Gastroesophageal sphincter (tissue), 4 donors: Measurements from ENCODE around the gene MBD6. TPM values are rescaled to one million over a fixed set of nuclear protein-coding genes. Genes with fewer than 3 reads are reported as not detected.
"Not testable (repeated sequence)": the region's sequence is repeated elsewhere in the genome, so short reads cannot be mapped to it uniquely, and the experiment has no call there.

Source experiments
- ATAC-seq: fragments of 150-250 bp; one replicate; pipeline ENCODE4 v1.9.1; 2016; ENCODE audit warnings: mild to moderate bottlenecking, moderate library complexity
- H3K27ac ChIP-seq, 4 donors: fragments of 200-600 bp; sonication (generic) in 3 of 4; 1 replicate in 3 of 4; 2 replicates in 1 of 4; pipeline ENCODE4 v1.5.1; 2016 to 2019
- H3K27me3 ChIP-seq: fragments of 200-600 bp; sonication (generic); one replicate; pipeline ENCODE4 v1.5.1; 2019
- H3K36me3 ChIP-seq, 2 donors: fragments of 200-600 bp; sonication (generic); one replicate each; pipeline ENCODE4 v1.5.1; 2019; ENCODE audit warnings: control low read depth in 1 of 2
- H3K4me1 ChIP-seq, 3 donors: fragments of 200-600 bp; sonication (generic); 1 replicate in 2 of 3; 2 replicates in 1 of 3; pipeline ENCODE4 v1.5.1; 2016 to 2019; ENCODE audit warnings: control low read depth in 2 of 3
- H3K4me3 ChIP-seq, 2 donors: fragments of 200-600 bp; sonication (generic); one replicate each; pipeline ENCODE4 v1.5.1; 2019; ENCODE audit warnings: mild to moderate bottlenecking in 1 of 2, moderate library complexity in 1 of 2
- H3K9me3 ChIP-seq, 3 donors: fragments of 200-600 bp; sonication (generic); one replicate each; pipeline ENCODE4 v1.5.1; 2017 to 2019; ENCODE audit warnings: control low read depth in 2 of 3
- EP300 ChIP-seq: sonication (generic); formaldehyde crosslinking; IDR thresholded peaks from one replicate; pipeline ENCODE4 v1.6.1; 2017; ENCODE audit warnings: antibody characterized with exemption, mild to moderate bottlenecking
- POLR2A ChIP-seq, 2 donors: fragments of 450-650 bp; IDR thresholded peaks; one replicate each; pipeline ENCODE4 v1.6.1; 2017; ENCODE audit warnings: antibody characterized with exemption in 2 of 2, mild to moderate bottlenecking in 2 of 2, moderate library complexity in 1 of 2
- POLR2AphosphoS5 ChIP-seq: sonication (generic); formaldehyde crosslinking; IDR thresholded peaks from one replicate; pipeline ENCODE4 v1.6.1; 2017; ENCODE audit warnings: antibody characterized with exemption
- WGBS, 2 donors: methylation state at CpG; one replicate each; pipeline ENCODE4 v1.1.5; 2018; ENCODE audit warnings: low coverage in 1 of 2; 5-methylcytosine and 5-hydroxymethylcytosine counted together
- total RNA-seq, 4 donors: library from RNA; depleted of rRNA; stranded (reverse); fragments of >200 nt; gene quantifications; one replicate each; pipeline ENCODE4 v1.1.0, GENCODE V29; 2016
- TF ChIP-seq, protein P1 (sequence below), 4 experiments: fragments of 200-600 bp in 2 of 4; fragments of 450-650 bp in 2 of 4; sonication (generic) in 1 of 4; IDR thresholded peaks; one replicate each; pipeline ENCODE4 v1.5.1; 2017 to 2019; ENCODE audit warnings: antibody characterized with exemption in 4 of 4, mild to moderate bottlenecking in 2 of 4, moderate library complexity in 2 of 4

MBD6 gene
- total RNA-seq, 4 donors from 2014 or later, result 8.9 to 22.6 (median 19.7) TPM

- 60 to 92% methylated on average over 1 to 2 of the region's 9 CpGs for WGBS, 2 donors
- Histone ChIP-seq H3K4me1 (peaks cover 5 to 39% (median 22%) of the 10 kb centered on the region in 3 donors), H3K36me3 (peaks cover 7 to 76% of the 10 kb centered on the region in 2 donors)
Measured at GRCh38 chr12:57514720-57515407, 7.8 kb upstream of the MBD6 start.

DNA sequence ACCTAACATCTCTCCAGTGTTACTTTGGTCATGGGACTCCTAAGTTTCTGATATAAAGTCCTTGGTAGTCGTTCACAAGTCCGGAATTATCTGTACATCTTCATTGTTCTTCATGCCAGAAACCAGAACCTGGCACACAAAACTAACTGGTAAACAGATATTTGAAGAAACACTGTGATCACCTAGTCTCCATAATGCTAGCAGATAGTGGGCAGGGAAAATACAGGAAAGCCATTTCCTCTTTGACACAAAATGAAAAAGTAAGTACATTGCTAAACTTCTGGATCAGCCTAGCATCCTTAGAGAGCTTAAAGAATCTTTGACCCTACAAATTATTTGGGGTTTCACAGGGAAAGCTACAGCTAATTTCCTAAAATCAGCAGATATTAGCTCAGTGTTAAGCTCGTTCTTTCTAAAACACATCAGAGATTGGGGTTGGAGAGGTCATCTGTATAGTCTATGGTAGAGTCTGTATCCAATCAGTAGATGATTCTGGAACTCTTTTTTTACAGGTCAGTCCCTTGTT lies 7.2 kb upstream of the MBD6 start:
- 57 to 83% methylated on average over 2 to 3 of the region's 3 CpGs for WGBS, 2 donors
- no peak for TF ChIP-seq POLR2AphosphoS5
- no peak for TF ChIP-seq EP300
- no peak for TF ChIP-seq POLR2A (IDR thresholded peaks at IDR 0.05)
- TF ChIP-seq, protein P1, sequence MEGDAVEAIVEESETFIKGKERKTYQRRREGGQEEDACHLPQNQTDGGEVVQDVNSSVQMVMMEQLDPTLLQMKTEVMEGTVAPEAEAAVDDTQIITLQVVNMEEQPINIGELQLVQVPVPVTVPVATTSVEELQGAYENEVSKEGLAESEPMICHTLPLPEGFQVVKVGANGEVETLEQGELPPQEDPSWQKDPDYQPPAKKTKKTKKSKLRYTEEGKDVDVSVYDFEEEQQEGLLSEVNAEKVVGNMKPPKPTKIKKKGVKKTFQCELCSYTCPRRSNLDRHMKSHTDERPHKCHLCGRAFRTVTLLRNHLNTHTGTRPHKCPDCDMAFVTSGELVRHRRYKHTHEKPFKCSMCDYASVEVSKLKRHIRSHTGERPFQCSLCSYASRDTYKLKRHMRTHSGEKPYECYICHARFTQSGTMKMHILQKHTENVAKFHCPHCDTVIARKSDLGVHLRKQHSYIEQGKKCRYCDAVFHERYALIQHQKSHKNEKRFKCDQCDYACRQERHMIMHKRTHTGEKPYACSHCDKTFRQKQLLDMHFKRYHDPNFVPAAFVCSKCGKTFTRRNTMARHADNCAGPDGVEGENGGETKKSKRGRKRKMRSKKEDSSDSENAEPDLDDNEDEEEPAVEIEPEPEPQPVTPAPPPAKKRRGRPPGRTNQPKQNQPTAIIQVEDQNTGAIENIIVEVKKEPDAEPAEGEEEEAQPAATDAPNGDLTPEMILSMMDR (IDR thresholded peaks at IDR 0.05), result no peak
- Histone ChIP-seq H3K36me3 (peaks cover 7 to 69% of the 10 kb centered on the region in 2 donors), H3K4me1 (peaks cover 5 to 39% (median 22%) of the 10 kb centered on the region in 3 donors), H3K9me3 (no peaks in the 10 kb centered on the region), H3K27me3 (no peaks in the 10 kb centered on the region), H3K27ac (peak overlapping the region in 2 of 4 donors; percentile 6 to 97), H3K4me3 (no peak overlapping the region)
- no peak for ATAC-seq

More at GRCh38 chr12:57514720-57515407, 7.8 kb upstream of the MBD6 start:
- no peak for ATAC-seq
- no peaks in the 10 kb centered on the region for H3K9me3 ChIP-seq
- TF ChIP-seq, protein P1 (IDR thresholded peaks at IDR 0.05), result no peak
- TF ChIP-seq EP300 (no peak), POLR2A (IDR thresholded peaks at IDR 0.05) (no peak), POLR2AphosphoS5 (no peak)
- no peaks in the 10 kb centered on the region for H3K27me3 ChIP-seq
- peak overlapping the region in 2 of 4 donors; percentile 6 to 97 for H3K27ac ChIP-seq
- H3K4me3 ChIP-seq, result no peak overlapping the region

- Histone ChIP-seq H3K4me1 (peaks cover 5 to 43% (median 25%) of the 10 kb centered on the region in 3 donors), H3K27ac (peak overlapping the region in 1 of 4 donors; percentile 97), H3K9me3 (no peaks in the 10 kb centered on the region), H3K36me3 (peaks cover 7 to 64% of the 10 kb centered on the region in 2 donors), H3K27me3 (no peaks in the 10 kb centered on the region), H3K4me3 (no peak overlapping the region)
- WGBS, 2 donors, result 63 to 71% methylated on average over 5 to 10 of the region's 11 CpGs
- ATAC-seq, result no peak
- TF ChIP-seq EP300, result no peak
- TF ChIP-seq POLR2AphosphoS5, result no peak
Measured at GRCh38 chr12:57515934-57516541, 6.6 kb upstream of the MBD6 start.

DNA sequence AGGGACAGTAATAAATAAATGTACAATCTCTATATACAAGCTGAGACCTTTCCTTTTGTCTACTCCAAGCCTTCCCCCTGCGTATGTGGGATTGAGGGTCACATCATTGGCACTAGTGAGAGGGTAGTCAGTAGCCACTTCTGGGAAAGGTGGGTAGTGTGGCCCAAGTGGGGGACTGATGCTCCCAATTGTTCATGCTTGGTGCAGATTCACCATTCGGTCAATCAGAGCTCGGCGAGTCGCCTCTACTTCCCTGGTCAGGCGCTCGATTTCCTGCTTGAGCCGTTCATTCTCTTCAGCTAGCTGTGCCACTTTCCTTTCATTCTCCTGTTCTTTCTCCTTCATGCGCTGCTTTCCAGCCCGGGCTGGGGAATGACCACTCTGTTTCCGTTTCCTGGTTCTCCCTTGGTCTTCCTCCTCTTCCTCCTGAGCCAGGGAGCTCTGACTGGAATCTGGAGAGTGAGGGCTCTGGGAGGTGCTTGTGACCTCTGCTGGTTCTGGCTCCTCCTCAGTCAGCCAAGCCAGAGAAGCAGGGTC lies 5.9 kb upstream of the MBD6 start:
- Histone ChIP-seq H3K9me3 (no peaks in the 10 kb centered on the region), H3K27me3 (no peaks in the 10 kb centered on the region), H3K4me3 (no peak overlapping the region), H3K27ac (peak overlapping the region in 3 of 4 donors; percentile 97 to 99 (median 98)), H3K36me3 (peaks cover 7 to 57% of the 10 kb centered on the region in 2 donors), H3K4me1 (peaks cover 5 to 49% (median 32%) of the 10 kb centered on the region in 3 donors)
- 50 to 84% methylated on average over 1 to 11 of the region's 11 CpGs for WGBS, 2 donors
- TF ChIP-seq EP300, result no peak
- TF ChIP-seq, protein P1 (IDR thresholded peaks at IDR 0.05), result no peak
- no peak for TF ChIP-seq POLR2A (IDR thresholded peaks at IDR 0.05)
- TF ChIP-seq POLR2AphosphoS5, result no peak
- no peak for ATAC-seq

GRCh38 chr12:57517187-57517586 lies 5.4 kb upstream of the MBD6 start:
- Histone ChIP-seq H3K27ac (peak overlapping the region in 3 of 4 donors; percentile 97 to 99 (median 98)), H3K36me3 (peaks cover 7 to 52% of the 10 kb centered on the region in 2 donors), H3K9me3 (no peaks in the 10 kb centered on the region), H3K27me3 (no peaks in the 10 kb centered on the region), H3K4me1 (peaks cover 5 to 54% (median 36%) of the 10 kb centered on the region in 3 donors), H3K4me3 (no peak overlapping the region)
- no peak for TF ChIP-seq POLR2A (IDR thresholded peaks at IDR 0.05)
- TF ChIP-seq EP300, result no peak
- TF ChIP-seq POLR2AphosphoS5, result no peak
- TF ChIP-seq, protein P1 (IDR thresholded peaks at IDR 0.05), result no peak
- 17% methylated on average over 1 of the region's 1 CpG; no CpG with 5 or more reads in 1 of the 2 donors for WGBS, 2 donors
- ATAC-seq, result no peak

DNA sequence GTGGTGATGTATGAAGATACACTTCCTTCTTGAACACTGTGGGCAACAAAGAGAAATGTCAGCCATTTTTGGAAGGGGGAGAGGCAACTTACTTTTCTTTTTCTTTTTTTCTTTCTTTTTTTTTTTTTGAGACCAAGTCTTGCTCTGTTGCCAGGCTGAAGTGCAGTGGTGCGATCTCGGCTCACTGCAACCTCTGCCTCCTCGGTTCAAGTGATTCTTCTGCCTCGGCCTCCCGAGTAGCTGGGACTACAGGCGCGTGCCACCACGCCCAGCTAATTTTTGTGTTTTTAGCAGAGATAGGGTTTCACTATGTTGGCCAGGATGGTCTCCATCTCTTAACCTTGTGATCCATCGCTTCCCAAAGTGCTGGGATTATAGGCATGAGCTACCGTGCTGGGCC lies 4.9 kb upstream of the MBD6 start:
- not testable (repeated sequence) for H3K27me3 ChIP-seq, H3K9me3 ChIP-seq, ATAC-seq
- WGBS, 2 donors, result 60 to 82% methylated on average over 8 to 9 of the region's 10 CpGs
- Histone ChIP-seq H3K36me3 (peaks cover 7 to 47% of the 10 kb centered on the region in 2 donors), H3K27ac (peak overlapping the region; percentile 93 to 99 (median 98)), H3K4me3 (peak overlapping the region in 1 of 2 donors; percentile 79), H3K4me1 (peaks cover 5 to 56% (median 36%) of the 10 kb centered on the region in 3 donors)
